ENCODE results near the gene PACS2. TPM values are rescaled to one million over a fixed set of nuclear protein-coding genes. Genes with fewer than 3 reads are reported as not detected.

PACS2 gene
- total and polyA plus RNA-seq, 2 of the 8 experiments (the other 6 are each of a cell fraction or from before 2014, with no cell fraction given) = 38.0 to 62.8 TPM

GRCh38 chr14:105343194-105343593, 28.6 kb downstream of the PACS2 start:
- Histone ChIP-seq H3K27me3 (replicated peaks in 1 of 4; ENCODE audit: control insufficient read depth in 3 of 4, extremely low read depth in 1 of 4, insufficient read depth in 3 of 4, low read length in 3 of 4) (no peaks in the 10 kb centered on the region), H3K4ac (replicated peaks; ENCODE audit: insufficient read length, low read depth, low read length) (no peak overlapping the region), H3K79me1 (ENCODE audit: low read depth, low read length) (peaks cover 13% of the 10 kb centered on the region), H4K20me1 (replicated peaks in 1 of 2; ENCODE audit: control insufficient read depth in 1 of 2, insufficient read depth in 2 of 2, low read length in 2 of 2) (peaks cover 6 to 30% of the 10 kb centered on the region in 2 experiments), H2BK15ac (ENCODE audit: low read length) (no peak overlapping the region), H2BK20ac (ENCODE audit: low read length) (no peak overlapping the region), H4K8ac (ENCODE audit: extremely low read depth, insufficient read depth, low read length) (no peak overlapping the region), H3K36me3 (ENCODE audit: control insufficient read depth in 2 of 4, insufficient read depth in 4 of 4, low read length in 3 of 4) (no peaks in the 10 kb centered on the region), H3K4me3 (ENCODE audit: extremely low read depth in 1 of 4, insufficient read depth in 2 of 4, low read depth in 3 of 4, low read length in 4 of 4) (no peak overlapping the region), H3K23ac (ENCODE audit: insufficient read length) (no peak overlapping the region), H3K79me2 (ENCODE audit: control insufficient read depth in 1 of 2, insufficient read depth in 2 of 2, low read length in 2 of 2) (peaks cover 0 to 43% of the 10 kb centered on the region in 2 experiments; a peak in 2 of 4 replicates), H3K9me3 (ENCODE audit: insufficient read depth in 2 of 2, low read depth in 1 of 2, low read length in 1 of 2) (peaks cover 0 to 3% of the 10 kb centered on the region in 2 experiments; a peak in 1 of 4 replicates), H3K14ac (ENCODE audit: insufficient read length) (no peak overlapping the region), H3K4me2 (ENCODE audit: insufficient read depth in 1 of 2, low read depth in 2 of 2, low read length in 2 of 2) (no peak overlapping the region), H3K56ac (replicated peaks; ENCODE audit: insufficient read length, low read depth, low read length) (no peak overlapping the region), H2BK120ac (replicated peaks; ENCODE audit: low read depth, low read length) (no peak overlapping the region), H3K9ac (replicated peaks in 1 of 4; ENCODE audit: extremely low read depth in 1 of 4, low read depth in 3 of 4, low read length in 3 of 4) (no peak overlapping the region), H3K18ac (ENCODE audit: extremely low read depth, low read length) (no peak overlapping the region), H3K23me2 (ENCODE audit: low read depth, low read length) (no peaks in the 10 kb centered on the region), H4K91ac (replicated peaks; ENCODE audit: insufficient read length, low read length) (no peak overlapping the region), H3K4me1 (replicated peaks in 1 of 4; ENCODE audit: control insufficient read depth in 3 of 4, insufficient read depth in 4 of 4, low read length in 3 of 4) (peaks cover 0 to 3% (median 0%) of the 10 kb centered on the region in 4 experiments; a peak in 2 of 7 replicates), H2AK5ac (ENCODE audit: low read depth, low read length) (no peak overlapping the region), H3K27ac (ENCODE audit: low read depth, low read length) (no peak overlapping the region), H2BK5ac (ENCODE audit: low read depth, low read length) (no peak overlapping the region), H2BK12ac (ENCODE audit: low read depth, low read length) (0 out of 2 replicates have a peak overlapping the region, but pooled peaks have one; percentile 2), H2AFZ (ENCODE audit: low read length) (no peak overlapping the region), H4K5ac (ENCODE audit: insufficient read length, low read depth, low read length) (no peak overlapping the region)
- ChIA-PET CTCF (ENCODE audit: partially characterized antibody) (interaction anchor here (1.1 to 3.9 kb wide), 11 partner anchors 8 to 447 kb away, joined by 3 to 21 read pairs (median 6); no protein-coding TSS in a partner anchor), POLR2A (ENCODE audit: partially characterized antibody) (interaction anchor here (1.8 kb wide), 1 partner anchor 12 kb away, joined by 4 read pairs; no protein-coding TSS in a partner anchor)
- WGBS, 2 experiments (ENCODE audit: extremely low coverage in 1 of 2, insufficient coverage in 1 of 2, insufficient read length in 1 of 2, insufficient replicate concordance in 2 of 2, low coverage in 1 of 2, low lambda C conversion rate in 2 of 2, missing lambda C conversion rate in 1 of 2) = 92% methylated on average over 7 of the region's 7 CpGs; no CpG with 5 or more reads in 1 of the 2 experiments
- FAIRE-seq (no peak), DNase-seq (ENCODE audit: low read depth in 1 of 2, low spot score in 2 of 2) (no peak)
- TF ChIP-seq, protein P1, sequence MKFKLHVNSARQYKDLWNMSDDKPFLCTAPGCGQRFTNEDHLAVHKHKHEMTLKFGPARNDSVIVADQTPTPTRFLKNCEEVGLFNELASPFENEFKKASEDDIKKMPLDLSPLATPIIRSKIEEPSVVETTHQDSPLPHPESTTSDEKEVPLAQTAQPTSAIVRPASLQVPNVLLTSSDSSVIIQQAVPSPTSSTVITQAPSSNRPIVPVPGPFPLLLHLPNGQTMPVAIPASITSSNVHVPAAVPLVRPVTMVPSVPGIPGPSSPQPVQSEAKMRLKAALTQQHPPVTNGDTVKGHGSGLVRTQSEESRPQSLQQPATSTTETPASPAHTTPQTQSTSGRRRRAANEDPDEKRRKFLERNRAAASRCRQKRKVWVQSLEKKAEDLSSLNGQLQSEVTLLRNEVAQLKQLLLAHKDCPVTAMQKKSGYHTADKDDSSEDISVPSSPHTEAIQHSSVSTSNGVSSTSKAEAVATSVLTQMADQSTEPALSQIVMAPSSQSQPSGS (IDR thresholded peaks at IDR 0.05; ENCODE audit: low read length) = no peak
- no peak for TF ChIP-seq SP4 (IDR thresholded peaks at IDR 0.05; ENCODE audit: low read length)
- TF ChIP-seq KDM1A (IDR thresholded peaks at IDR 0.05; ENCODE audit: borderline replicate concordance, low read length) = no peak
- TF ChIP-seq ZNF274 (IDR thresholded peaks at IDR 0.05; ENCODE audit: borderline replicate concordance, extremely low read depth, low read length) = no peak
- TF ChIP-seq RFX5 (IDR thresholded peaks at IDR 0.05; ENCODE audit: borderline replicate concordance, low read depth, low read length) = no peak
- no peak for TF ChIP-seq RBBP5 (IDR thresholded peaks at IDR 0.05; ENCODE audit: borderline replicate concordance, low read depth, low read length)
- no peak for TF ChIP-seq CEBPB (IDR thresholded peaks at IDR 0.05; ENCODE audit: low read depth, low read length)
- TF ChIP-seq CTCF (IDR thresholded peaks at IDR 0.05; ENCODE audit: control extremely low read depth in 1 of 3, insufficient read depth in 1 of 3, low read depth in 1 of 3, low read length in 3 of 3) = no peak
- no peak for TF ChIP-seq GABPA (IDR thresholded peaks at IDR 0.05; ENCODE audit: borderline replicate concordance, insufficient read depth, low read length)

All from H1 (cell line).